Measurements from ENCODE around the gene PPM1L.

- no peak for TF ChIP-seq POLR2AphosphoS5 (IDR thresholded peaks at IDR 0.05; ENCODE audit: low read depth, low read length)
- no peak for TF ChIP-seq PAX5 (IDR thresholded peaks at IDR 0.05; ENCODE audit: insufficient read depth, low read length, severe bottlenecking)
- TF ChIP-seq POLR2A (IDR thresholded peaks at IDR 0.05; ENCODE audit: low read depth, low read length) = no peak
Observed at GRCh38 chr3:160950954-160951353, 194.9 kb downstream of the PPM1L start.

Data from GM12891 (cell line).